ENCODE results near the gene HSPG2. TPM values are rescaled to one million over a fixed set of nuclear protein-coding genes. Genes with fewer than 3 reads are reported as not detected.
A peak's percentile ranks its signal among the peaks of the same experiment; 100 is the strongest.

The HSPG2 gene
- total RNA-seq, 1 donor, result 166 TPM

DNA sequence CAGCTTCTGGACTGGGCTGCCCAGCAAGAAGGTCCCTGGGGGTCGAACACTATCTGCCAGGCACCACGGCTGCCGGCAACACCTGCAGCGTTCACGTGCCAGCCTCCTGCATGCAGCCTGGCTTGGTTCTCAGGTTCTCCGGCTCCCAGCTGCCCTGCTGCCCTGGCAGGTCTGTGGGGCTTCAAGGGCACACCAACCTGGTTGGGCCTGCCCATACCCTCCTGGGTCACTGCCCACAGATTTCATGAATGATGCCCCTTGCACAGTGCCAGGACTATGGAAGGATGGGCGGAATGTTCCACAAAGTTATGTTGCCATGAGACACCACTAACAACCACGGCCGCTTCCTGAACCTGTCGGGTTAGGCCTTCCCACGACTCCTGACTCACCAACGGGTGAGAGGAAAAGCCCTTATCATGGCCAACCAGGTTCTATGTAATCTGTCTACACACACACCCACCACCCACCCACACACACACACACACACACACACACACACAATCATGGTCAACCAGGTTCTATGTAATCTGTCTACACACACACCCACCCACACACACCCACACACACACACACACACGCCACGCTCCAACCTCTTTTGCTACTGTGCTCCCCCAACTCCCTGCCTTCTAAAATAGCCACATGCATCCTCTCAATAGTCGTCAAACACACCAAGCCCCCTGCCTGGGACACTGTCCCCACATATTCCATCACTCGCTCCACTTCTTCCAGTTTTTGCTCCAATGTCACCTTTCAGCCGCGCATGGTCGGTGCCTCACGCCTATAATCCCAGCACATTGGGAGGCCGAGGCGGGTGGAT, 32.2 kb downstream of the HSPG2 start:
- TF ChIP-seq, protein P1, sequence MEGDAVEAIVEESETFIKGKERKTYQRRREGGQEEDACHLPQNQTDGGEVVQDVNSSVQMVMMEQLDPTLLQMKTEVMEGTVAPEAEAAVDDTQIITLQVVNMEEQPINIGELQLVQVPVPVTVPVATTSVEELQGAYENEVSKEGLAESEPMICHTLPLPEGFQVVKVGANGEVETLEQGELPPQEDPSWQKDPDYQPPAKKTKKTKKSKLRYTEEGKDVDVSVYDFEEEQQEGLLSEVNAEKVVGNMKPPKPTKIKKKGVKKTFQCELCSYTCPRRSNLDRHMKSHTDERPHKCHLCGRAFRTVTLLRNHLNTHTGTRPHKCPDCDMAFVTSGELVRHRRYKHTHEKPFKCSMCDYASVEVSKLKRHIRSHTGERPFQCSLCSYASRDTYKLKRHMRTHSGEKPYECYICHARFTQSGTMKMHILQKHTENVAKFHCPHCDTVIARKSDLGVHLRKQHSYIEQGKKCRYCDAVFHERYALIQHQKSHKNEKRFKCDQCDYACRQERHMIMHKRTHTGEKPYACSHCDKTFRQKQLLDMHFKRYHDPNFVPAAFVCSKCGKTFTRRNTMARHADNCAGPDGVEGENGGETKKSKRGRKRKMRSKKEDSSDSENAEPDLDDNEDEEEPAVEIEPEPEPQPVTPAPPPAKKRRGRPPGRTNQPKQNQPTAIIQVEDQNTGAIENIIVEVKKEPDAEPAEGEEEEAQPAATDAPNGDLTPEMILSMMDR (IDR thresholded peaks at IDR 0.05; ENCODE audit: insufficient read depth, low read depth, low read length), result no peak
- H3K4me3 ChIP-seq (ENCODE audit: low read depth, low read length), result no peak overlapping the region
- peak; percentile 84 for DNase-seq (ENCODE audit: low read depth)

DNA sequence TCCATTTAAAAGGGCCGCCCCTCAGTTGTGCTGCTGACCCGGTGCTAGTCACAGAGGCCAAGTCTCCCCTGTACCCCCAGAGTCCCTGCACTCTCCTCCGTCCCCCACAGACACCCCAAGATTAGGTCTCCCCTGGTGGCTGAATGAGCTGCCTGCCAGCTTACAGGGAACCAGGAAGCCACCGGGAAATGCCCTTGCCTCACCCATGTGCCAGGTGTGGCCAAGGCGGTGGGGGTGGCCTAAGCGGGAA, 32.7 kb downstream of the HSPG2 start:
- no peak overlapping the region for H3K4me3 ChIP-seq (ENCODE audit: low read depth, low read length)
- TF ChIP-seq, protein P1 (IDR thresholded peaks at IDR 0.05; ENCODE audit: insufficient read depth, low read depth, low read length), result no peak
- DNase-seq (ENCODE audit: low read depth), result no peak

DNA sequence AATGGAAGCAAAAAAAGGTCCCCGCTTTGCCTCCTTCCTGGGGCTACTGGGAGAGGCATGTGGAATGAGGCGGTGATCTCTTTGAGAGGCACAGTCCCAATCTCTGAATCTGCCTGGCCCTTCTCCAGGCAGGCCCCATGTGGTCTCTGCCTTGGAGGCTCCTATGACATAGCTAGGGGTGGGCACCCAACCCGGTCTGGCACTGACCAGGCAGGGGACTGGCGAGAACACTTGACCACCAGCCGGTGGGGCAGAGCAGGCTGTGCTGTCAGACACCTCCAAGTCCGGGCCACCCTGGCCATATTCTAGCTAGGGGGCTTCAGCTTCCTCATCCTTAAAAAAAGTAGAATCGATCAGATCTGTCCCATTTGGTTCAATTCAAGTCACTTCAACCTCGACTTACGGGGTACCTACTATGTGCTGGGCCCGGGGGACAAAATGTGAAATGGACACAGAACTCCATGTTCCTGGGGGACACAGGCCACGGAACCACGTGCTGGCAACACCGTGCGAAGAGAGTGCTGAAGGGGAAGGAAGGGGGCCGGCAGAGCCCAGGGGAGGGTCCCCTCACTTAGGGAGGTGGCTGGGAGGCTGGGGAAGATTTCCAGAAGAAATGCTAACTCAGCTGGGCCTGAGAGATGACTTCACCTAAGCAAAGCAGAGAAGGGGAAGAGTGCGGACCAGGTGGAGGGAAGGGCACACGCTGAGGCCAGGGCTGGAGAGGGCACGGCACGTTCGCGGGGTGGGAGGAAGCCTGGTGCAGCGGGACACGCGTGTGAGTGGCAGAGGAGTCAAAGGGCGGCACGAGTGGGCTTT, 33.3 kb downstream of the HSPG2 start:
- no peak for DNase-seq (ENCODE audit: low read depth)
- TF ChIP-seq, protein P1 (IDR thresholded peaks at IDR 0.05; ENCODE audit: insufficient read depth, low read depth, low read length), result no peak
- H3K4me3 ChIP-seq (ENCODE audit: low read depth, low read length), result no peak overlapping the region

DNA sequence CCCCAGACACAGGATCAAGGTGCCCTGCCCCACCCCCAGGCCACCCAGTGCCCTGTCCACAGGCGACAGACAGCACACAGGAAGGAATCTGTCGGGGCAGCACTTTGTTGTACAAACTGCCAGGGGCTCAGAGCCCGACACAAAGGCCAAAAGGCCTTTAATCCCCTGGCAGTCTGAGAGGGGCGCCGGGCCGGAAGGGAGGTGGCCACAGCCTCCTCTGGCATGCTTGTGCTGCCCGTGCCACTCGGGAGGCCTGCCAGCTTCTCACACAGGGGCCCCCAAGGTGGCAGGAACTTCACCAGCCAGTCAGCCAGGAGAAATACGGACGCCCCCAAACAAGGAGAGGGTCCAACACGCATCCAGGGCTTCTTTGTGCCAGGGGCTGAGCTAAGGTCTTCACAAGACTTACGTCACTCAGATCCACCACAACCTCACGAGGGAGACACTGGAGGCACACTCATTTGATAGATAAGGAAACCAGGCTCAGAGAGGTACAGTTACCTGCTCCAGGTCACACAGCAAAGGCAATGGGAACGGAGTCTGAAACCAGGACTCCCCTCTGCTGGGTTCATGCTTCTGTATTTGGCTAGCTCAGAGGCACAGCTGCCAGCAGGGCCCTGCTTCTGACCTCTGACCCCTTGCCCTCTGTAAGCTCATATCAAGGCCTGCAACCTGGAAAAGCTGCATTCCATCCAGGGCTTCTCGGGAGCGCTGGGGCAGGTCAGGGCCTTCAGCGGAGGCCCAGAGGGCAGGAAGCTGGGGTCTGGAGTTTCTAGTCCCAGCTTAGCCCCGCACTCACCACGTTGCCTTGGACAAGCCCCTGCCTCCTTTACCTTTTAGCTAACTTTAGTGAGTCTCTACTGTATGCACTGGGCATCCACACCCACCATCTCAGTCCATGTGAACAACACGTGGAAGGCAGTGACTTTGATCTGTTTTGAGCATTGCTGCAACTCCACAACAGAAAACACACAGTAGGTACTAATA, 34.8 kb downstream of the HSPG2 start:
- no peak for DNase-seq (ENCODE audit: low read depth)
- TF ChIP-seq, protein P1 (IDR thresholded peaks at IDR 0.05; ENCODE audit: insufficient read depth, low read depth, low read length), result no peak
- H3K4me3 ChIP-seq (ENCODE audit: low read depth, low read length), result no peak overlapping the region

DNA sequence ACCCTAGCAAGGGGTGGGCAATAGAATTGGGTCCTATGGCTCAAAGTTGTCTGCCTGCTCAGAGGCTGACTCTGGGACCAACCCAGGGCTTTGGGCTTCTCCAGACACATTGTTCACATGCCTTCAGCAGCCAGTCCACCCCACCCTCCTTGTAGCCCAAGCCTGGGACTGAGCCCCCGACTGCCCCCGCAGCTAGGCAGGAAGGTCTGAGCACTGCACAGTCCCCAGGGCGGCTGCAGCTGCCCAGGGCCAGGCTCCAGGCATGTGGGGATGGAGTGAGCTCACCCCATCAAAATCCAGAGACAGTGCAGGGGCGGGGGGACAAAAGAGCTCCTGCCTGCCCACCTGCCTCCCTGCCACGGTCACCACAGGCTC, 35.6 kb downstream of the HSPG2 start:
- TF ChIP-seq, protein P1 (IDR thresholded peaks at IDR 0.05; ENCODE audit: insufficient read depth, low read depth, low read length), result no peak
- H3K4me3 ChIP-seq (ENCODE audit: low read depth, low read length), result no peak overlapping the region
- no peak for DNase-seq (ENCODE audit: low read depth)

DNA sequence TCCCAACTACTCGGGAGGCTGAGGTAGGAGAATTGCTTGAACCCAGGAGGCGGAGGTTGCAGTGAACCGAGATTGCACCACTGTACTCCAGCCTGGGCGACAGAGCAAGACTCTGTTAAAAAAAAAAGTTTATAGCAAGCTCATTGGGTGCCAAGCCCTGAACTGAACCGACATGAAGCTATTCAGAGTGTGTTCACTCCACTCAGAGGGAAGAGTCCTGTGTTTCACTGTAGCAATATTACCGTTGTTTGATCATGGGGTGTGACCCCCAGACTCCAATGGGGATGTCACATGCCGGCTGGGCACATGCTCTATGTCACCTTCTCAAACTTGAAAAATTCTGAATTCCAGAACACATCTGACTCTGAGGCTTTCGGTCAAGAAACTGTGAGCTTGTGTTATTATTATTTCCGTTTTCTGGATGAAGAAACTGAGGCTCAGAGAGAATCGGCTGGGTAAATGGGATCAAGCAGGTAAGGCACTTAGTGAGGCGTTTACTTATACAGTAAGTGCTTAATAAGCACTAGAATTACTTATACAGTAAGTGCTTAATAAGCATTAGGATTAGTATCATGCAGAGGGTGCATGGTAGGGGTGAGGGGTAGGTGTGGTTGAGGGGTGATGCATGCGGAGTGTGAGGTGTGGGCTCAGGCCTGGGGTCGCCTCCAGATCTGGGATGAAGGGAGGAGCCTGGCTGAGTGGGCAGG, 36.2 kb downstream of the HSPG2 start:
- TF ChIP-seq, protein P1 (IDR thresholded peaks at IDR 0.05; ENCODE audit: insufficient read depth, low read depth, low read length), result no peak
- no peak for DNase-seq (ENCODE audit: low read depth)
- no peak overlapping the region for H3K4me3 ChIP-seq (ENCODE audit: low read depth, low read length)

Data from fibroblast of villous mesenchyme (primary cell).